ENCODE data around the gene NRIP1.

DNA sequence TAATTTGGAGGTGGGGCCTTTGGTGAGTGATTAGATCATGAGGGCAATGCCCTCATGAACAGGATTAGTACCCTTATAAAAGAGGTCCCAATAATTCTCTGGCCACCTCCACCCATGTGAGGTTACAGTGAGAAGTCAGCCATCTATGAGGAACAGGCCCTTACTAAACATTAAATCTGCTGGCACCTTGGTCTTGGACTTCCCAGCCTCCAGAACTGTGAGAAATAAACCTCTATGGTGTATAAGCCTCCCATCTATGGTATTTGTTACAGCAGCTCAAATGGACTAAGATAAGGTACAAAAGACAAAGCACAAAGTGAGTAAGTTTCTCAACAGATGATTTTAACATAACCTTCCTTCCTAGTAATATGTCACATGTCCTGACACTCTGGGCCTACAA lies 22.3 kb downstream of the NRIP1 start:
- no peak for TF ChIP-seq POLR2A (IDR thresholded peaks at IDR 0.05)
- TF ChIP-seq, protein P1, sequence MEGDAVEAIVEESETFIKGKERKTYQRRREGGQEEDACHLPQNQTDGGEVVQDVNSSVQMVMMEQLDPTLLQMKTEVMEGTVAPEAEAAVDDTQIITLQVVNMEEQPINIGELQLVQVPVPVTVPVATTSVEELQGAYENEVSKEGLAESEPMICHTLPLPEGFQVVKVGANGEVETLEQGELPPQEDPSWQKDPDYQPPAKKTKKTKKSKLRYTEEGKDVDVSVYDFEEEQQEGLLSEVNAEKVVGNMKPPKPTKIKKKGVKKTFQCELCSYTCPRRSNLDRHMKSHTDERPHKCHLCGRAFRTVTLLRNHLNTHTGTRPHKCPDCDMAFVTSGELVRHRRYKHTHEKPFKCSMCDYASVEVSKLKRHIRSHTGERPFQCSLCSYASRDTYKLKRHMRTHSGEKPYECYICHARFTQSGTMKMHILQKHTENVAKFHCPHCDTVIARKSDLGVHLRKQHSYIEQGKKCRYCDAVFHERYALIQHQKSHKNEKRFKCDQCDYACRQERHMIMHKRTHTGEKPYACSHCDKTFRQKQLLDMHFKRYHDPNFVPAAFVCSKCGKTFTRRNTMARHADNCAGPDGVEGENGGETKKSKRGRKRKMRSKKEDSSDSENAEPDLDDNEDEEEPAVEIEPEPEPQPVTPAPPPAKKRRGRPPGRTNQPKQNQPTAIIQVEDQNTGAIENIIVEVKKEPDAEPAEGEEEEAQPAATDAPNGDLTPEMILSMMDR (IDR thresholded peaks at IDR 0.05 in 4 of 5, conservative IDR thresholded peaks at IDR 0.05 in 1 of 5): no peak

Data from gastrocnemius medialis (tissue), 4 donors.